Fibroblast of gingiva (primary cell): Measurements from ENCODE around the gene AMOT.

Experiments
- DNase-seq: peaks from one replicate; pipeline ENCODE4 v3.0.0-alpha.2; 2011; ENCODE audit warnings: low read depth

The AMOT gene

GRCh38 chrX:112837531-112837930 lies 3.1 kb downstream of the AMOT start:
- DNase-seq: no peak

GRCh38 chrX:112835019-112835418 lies 5.6 kb downstream of the AMOT start:
- DNase-seq: no peak

- DNase-seq: peak; percentile 80
Measured at GRCh38 chrX:112834031-112834845, 6.4 kb downstream of the AMOT start.

- peak; percentile 7 for DNase-seq
Measured at GRCh38 chrX:112832481-112833095, 8.0 kb downstream of the AMOT start.

- no peak for DNase-seq
Measured at GRCh38 chrX:112830540-112830939, 10.1 kb downstream of the AMOT start.

- DNase-seq: no peak
Measured at GRCh38 chrX:112827292-112827903, 13.2 kb downstream of the AMOT start.

- DNase-seq: no peak
Measured at GRCh38 chrX:112826023-112826422, 14.6 kb downstream of the AMOT start.

- no peak for DNase-seq
Measured at GRCh38 chrX:112822892-112823291, 17.7 kb downstream of the AMOT start.

GRCh38 chrX:112820364-112821268 lies 20.0 kb downstream of the AMOT start:
- no peak for DNase-seq

- no peak for DNase-seq
Measured at GRCh38 chrX:112819813-112820212, 20.8 kb downstream of the AMOT start.

- peak; percentile 81 for DNase-seq
Measured at GRCh38 chrX:112819008-112819640, 21.5 kb downstream of the AMOT start.

GRCh38 chrX:112818114-112819007 lies 22.3 kb downstream of the AMOT start:
- DNase-seq: no peak

GRCh38 chrX:112816908-112817307 lies 23.7 kb downstream of the AMOT start:
- DNase-seq: no peak

GRCh38 chrX:112814496-112814895 lies 26.1 kb downstream of the AMOT start:
- no peak for DNase-seq

- no peak for DNase-seq
Measured at GRCh38 chrX:112812741-112813140, 27.9 kb downstream of the AMOT start.

GRCh38 chrX:112808651-112809195 lies 31.9 kb downstream of the AMOT start:
- DNase-seq: no peak

- no peak for DNase-seq
Measured at GRCh38 chrX:112808007-112808406, 32.6 kb downstream of the AMOT start.

- no peak for DNase-seq
Measured at GRCh38 chrX:112803060-112803459, 37.6 kb downstream of the AMOT start.

- no peak for DNase-seq
Measured at GRCh38 chrX:112802541-112802940, 38.1 kb downstream of the AMOT start.
